Pons (tissue), 1 donor: Measurements from ENCODE around the gene PLSCR3.

ENCODE experiments used
- DNase-seq: peaks from one replicate; pipeline ENCODE4 v3.0.0-alpha.2; 2016; ENCODE audit warnings: low spot score

PLSCR3 gene

GRCh38 chr17:7405350-7406234 is 11.3 kb upstream of the PLSCR3 start:
- peak; percentile 57 for DNase-seq

- DNase-seq: no peak
Observed at GRCh38 chr17:7404737-7405349, 10.5 kb upstream of the PLSCR3 start.

GRCh38 chr17:7403977-7404736 is 9.8 kb upstream of the PLSCR3 start, which contains the start of gene TMEM256:
TMEM256 (minus strand) TSS chr17:7404097; CDS start chr17:7404084, 13 bp downstream.
- peak; percentile 100 for DNase-seq

GRCh38 chr17:7403727-7403976 is 9.3 kb upstream of the PLSCR3 start:
- DNase-seq: no peak

- no peak for DNase-seq
Observed at GRCh38 chr17:7403043-7403726, 8.9 kb upstream of the PLSCR3 start.

GRCh38 chr17:7398612-7399011 is 4.3 kb upstream of the PLSCR3 start:
- no peak for DNase-seq

GRCh38 chr17:7396147-7396546 is 1.8 kb upstream of the PLSCR3 start:
- DNase-seq: no peak

GRCh38 chr17:7393613-7394451 is 493 bp downstream of the PLSCR3 start:
- DNase-seq: no peak

- DNase-seq: no peak
Observed at GRCh38 chr17:7392696-7393612, 1.4 kb downstream of the PLSCR3 start.

GRCh38 chr17:7391307-7391706 is 3.0 kb downstream of the PLSCR3 start:
- DNase-seq: no peak

- DNase-seq: no peak
Observed at GRCh38 chr17:7389924-7390910, 4.1 kb downstream of the PLSCR3 start.

- no peak for DNase-seq
Observed at GRCh38 chr17:7388856-7389255, 5.5 kb downstream of the PLSCR3 start.

GRCh38 chr17:7384489-7385081 is 9.7 kb downstream of the PLSCR3 start:
- DNase-seq: no peak

- no peak for DNase-seq
Observed at GRCh38 chr17:7383742-7384488, 10.4 kb downstream of the PLSCR3 start.

GRCh38 chr17:7383371-7383741 is 11.0 kb downstream of the PLSCR3 start:
- no peak for DNase-seq

GRCh38 chr17:7382901-7383300 is 11.4 kb downstream of the PLSCR3 start:
- no peak for DNase-seq

GRCh38 chr17:7380855-7381683 is 13.3 kb downstream of the PLSCR3 start, which contains the start of gene TNK1:
TNK1 (plus strand) TSS chr17:7381089; CDS start chr17:7382927, 1,838 bp downstream.
- no peak for DNase-seq
